ENCODE measurements around the gene CYP27C1. TPM values are rescaled to one million over a fixed set of nuclear protein-coding genes. Genes with fewer than 3 reads are reported as not detected.

The CYP27C1 gene
- total RNA-seq, 2 donors from 2014 or later = not detected

- Mint-ChIP-seq H3K4me3 (no peak overlapping the region), H3K4me1 (ENCODE audit: low read depth in 2 of 2) (peaks cover 5 to 6% of the 10 kb centered on the region in 2 donors), H3K27me3 (peaks cover 6% of the 10 kb centered on the region in 2 donors), H3K36me3 (no peaks in the 10 kb centered on the region), H3K9me3 (no peaks in the 10 kb centered on the region), H3K27ac (no peak overlapping the region)
- ATAC-seq (no peak), DNase-seq (ENCODE audit: low spot score) (no peak)
These were observed 26.2 kb downstream of the CYP27C1 start for GRCh38 chr2:127193967-127194280.

- peaks cover 5 to 6% of the 10 kb centered on the region in 2 donors for H3K4me1 Mint-ChIP-seq (ENCODE audit: low read depth in 2 of 2)
- peaks cover 6 to 9% of the 10 kb centered on the region in 2 donors for H3K27me3 Mint-ChIP-seq
- H3K27ac Mint-ChIP-seq = no peak overlapping the region
- H3K9me3 Mint-ChIP-seq = no peaks in the 10 kb centered on the region
- DNase-seq (ENCODE audit: low spot score) (no peak), ATAC-seq (peak in 1 of 2 donors; percentile 29)
- H3K36me3 Mint-ChIP-seq = no peaks in the 10 kb centered on the region
- H3K4me3 Mint-ChIP-seq = no peak overlapping the region
These were observed 26.7 kb downstream of the CYP27C1 start for GRCh38 chr2:127193164-127193966.

- DNase-seq (ENCODE audit: low spot score) (no peak), ATAC-seq (peak in 1 of 2 donors; percentile 30)
- no peak overlapping the region for H3K27ac Mint-ChIP-seq
- no peaks in the 10 kb centered on the region for H3K4me1 Mint-ChIP-seq (ENCODE audit: low read depth in 2 of 2)
- peaks cover 8 to 9% of the 10 kb centered on the region in 2 donors for H3K27me3 Mint-ChIP-seq
- H3K4me3 Mint-ChIP-seq = no peak overlapping the region
- H3K9me3 Mint-ChIP-seq = no peaks in the 10 kb centered on the region
- H3K36me3 Mint-ChIP-seq = no peaks in the 10 kb centered on the region
These were observed 28.5 kb downstream of the CYP27C1 start for GRCh38 chr2:127191331-127192219.

DNA sequence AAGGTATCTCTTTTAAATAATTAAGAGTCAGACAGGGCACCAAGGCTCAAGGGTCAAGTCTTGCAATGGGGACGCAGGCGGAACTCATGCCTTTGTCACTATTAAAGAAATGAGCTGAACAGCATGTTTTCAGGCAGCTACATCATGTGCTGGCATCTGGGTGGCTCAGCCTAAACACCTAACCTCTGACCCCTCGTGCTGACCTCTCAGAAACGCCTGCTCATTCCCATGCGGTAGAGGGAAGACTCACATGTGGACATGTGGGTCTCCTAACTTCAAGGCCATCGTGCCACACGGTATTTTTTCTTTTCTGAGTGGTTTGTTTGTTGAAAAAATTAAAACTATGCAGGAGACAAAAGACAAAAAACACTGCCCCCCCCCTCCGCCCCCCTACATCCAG lies 31.3 kb downstream of the CYP27C1 start:
- Mint-ChIP-seq H3K27me3 (peaks cover 13 to 21% of the 10 kb centered on the region in 2 donors), H3K36me3 (no peaks in the 10 kb centered on the region), H3K27ac (no peak overlapping the region), H3K4me1 (ENCODE audit: low read depth in 2 of 2) (peaks cover 4% of the 10 kb centered on the region in 2 donors), H3K9me3 (no peaks in the 10 kb centered on the region), H3K4me3 (no peak overlapping the region)
- DNase-seq (ENCODE audit: low spot score) (no peak), ATAC-seq (no peak)

DNA sequence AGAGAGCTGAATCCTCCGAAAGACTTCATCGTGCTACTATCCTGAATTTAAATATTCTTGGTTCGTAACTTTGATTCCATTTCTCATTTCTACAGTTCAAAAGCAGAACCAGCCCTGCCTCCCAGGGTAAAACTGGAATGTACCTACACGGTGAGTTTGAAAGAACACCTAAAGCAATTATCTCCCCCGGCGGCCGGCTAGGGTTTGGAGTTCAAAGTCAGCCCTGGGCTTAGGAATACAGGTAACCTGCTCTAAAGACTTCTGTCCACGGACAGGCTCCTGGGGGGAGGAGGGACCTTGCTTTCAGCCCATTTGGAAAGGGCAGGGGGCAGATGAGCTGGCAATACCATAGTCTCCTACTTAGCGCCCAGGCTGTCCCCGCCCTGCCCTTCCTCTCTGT lies 32.3 kb downstream of the CYP27C1 start:
- Mint-ChIP-seq H3K36me3 (no peaks in the 10 kb centered on the region), H3K4me1 (ENCODE audit: low read depth in 2 of 2) (peaks cover 4% of the 10 kb centered on the region in 2 donors), H3K27me3 (peaks cover 13 to 21% of the 10 kb centered on the region in 2 donors), H3K9me3 (no peaks in the 10 kb centered on the region), H3K4me3 (no peak overlapping the region), H3K27ac (no peak overlapping the region)
- no peak for DNase-seq (ENCODE audit: low spot score)
- no peak for ATAC-seq

- DNase-seq (ENCODE audit: low spot score) (no peak), ATAC-seq (no peak)
- H3K27me3 Mint-ChIP-seq = peaks cover 13 to 21% of the 10 kb centered on the region in 2 donors
- no peaks in the 10 kb centered on the region for H3K36me3 Mint-ChIP-seq
- H3K4me3 Mint-ChIP-seq = no peak overlapping the region
- peaks cover 4% of the 10 kb centered on the region in 2 donors for H3K4me1 Mint-ChIP-seq (ENCODE audit: low read depth in 2 of 2)
- H3K9me3 Mint-ChIP-seq = no peaks in the 10 kb centered on the region
- no peak overlapping the region for H3K27ac Mint-ChIP-seq
These were observed 32.9 kb downstream of the CYP27C1 start for GRCh38 chr2:127187081-127187775.

DNA sequence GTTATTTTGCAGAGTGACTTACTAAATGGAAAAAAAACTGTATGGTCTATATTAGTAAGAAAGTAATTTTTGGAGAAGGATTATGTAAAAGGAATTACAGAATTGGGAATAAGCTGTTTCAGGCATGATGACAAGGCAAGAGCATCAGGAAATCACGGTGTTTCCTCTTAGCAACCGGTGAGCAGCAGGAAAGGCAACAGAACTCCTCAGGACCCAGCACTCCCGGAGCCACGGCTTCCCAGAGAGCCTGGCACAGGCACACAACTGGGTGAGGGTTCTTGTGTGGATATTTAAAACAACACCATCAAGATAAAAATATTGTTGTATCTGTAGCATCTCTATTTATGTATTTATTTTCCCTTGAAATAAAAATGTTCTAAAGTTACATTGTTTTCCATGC lies 34.4 kb downstream of the CYP27C1 start:
- Mint-ChIP-seq H3K27ac (no peak overlapping the region), H3K27me3 (peaks cover 13 to 23% of the 10 kb centered on the region in 2 donors), H3K9me3 (no peaks in the 10 kb centered on the region), H3K4me1 (ENCODE audit: low read depth in 2 of 2) (peaks cover 4% of the 10 kb centered on the region in 2 donors), H3K36me3 (peaks cover 2% of the 10 kb centered on the region), H3K4me3 (no peak overlapping the region)
- no peak for DNase-seq (ENCODE audit: low spot score)
- ATAC-seq = no peak

DNA sequence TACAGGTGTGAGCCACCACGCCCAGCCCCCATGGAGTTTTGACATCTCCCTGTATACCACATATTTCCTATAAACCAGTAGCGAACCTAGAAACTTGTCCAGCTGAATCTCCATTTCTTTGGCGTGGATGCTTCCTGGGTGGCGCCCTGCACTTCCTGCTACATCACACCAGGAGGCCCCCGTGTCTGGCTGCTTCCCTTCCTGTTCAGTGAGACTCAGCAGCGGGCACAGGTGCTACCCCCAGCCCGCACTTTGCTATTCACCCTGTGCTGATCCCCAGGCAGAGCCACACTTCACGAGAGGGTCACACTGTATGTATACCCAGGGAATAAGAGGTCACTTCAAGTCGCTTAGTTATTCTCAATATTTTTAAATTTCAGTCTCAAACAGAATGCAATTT lies 35.0 kb downstream of the CYP27C1 start:
- DNase-seq (ENCODE audit: low spot score) (no peak), ATAC-seq (peak in 1 of 2 donors; percentile 41)
- Mint-ChIP-seq H3K27ac (no peak overlapping the region), H3K9me3 (no peaks in the 10 kb centered on the region), H3K36me3 (peaks cover 8% of the 10 kb centered on the region), H3K4me3 (no peak overlapping the region), H3K27me3 (peaks cover 14 to 29% of the 10 kb centered on the region in 2 donors), H3K4me1 (ENCODE audit: low read depth in 2 of 2) (peaks cover 4% of the 10 kb centered on the region in 2 donors)

DNA sequence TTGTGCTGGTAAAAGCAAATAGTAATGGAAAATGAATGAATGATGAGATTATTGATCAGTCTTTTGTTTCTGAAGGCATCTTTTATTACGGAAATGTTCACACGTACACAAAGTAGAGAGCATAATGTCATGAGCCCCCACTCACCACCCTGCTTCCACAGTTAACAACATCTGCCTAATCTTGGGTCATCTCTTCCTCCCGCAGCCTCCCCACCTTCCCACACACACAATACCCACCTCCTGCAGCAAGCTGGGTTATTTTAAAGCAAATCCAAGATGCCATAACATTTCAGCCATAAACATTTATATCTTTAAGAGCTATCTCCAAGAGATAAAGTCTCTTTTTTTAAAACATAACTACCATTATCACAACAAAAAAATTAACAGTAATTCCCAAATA lies 36.3 kb downstream of the CYP27C1 start:
- H3K27me3 Mint-ChIP-seq = peaks cover 16 to 32% of the 10 kb centered on the region in 2 donors
- peaks cover 10% of the 10 kb centered on the region for H3K36me3 Mint-ChIP-seq
- no peak overlapping the region for H3K4me3 Mint-ChIP-seq
- no peaks in the 10 kb centered on the region for H3K9me3 Mint-ChIP-seq
- ATAC-seq = no peak
- DNase-seq (ENCODE audit: low spot score) = no peak
- peaks cover 4% of the 10 kb centered on the region in 2 donors for H3K4me1 Mint-ChIP-seq (ENCODE audit: low read depth in 2 of 2)
- no peak overlapping the region for H3K27ac Mint-ChIP-seq

DNA sequence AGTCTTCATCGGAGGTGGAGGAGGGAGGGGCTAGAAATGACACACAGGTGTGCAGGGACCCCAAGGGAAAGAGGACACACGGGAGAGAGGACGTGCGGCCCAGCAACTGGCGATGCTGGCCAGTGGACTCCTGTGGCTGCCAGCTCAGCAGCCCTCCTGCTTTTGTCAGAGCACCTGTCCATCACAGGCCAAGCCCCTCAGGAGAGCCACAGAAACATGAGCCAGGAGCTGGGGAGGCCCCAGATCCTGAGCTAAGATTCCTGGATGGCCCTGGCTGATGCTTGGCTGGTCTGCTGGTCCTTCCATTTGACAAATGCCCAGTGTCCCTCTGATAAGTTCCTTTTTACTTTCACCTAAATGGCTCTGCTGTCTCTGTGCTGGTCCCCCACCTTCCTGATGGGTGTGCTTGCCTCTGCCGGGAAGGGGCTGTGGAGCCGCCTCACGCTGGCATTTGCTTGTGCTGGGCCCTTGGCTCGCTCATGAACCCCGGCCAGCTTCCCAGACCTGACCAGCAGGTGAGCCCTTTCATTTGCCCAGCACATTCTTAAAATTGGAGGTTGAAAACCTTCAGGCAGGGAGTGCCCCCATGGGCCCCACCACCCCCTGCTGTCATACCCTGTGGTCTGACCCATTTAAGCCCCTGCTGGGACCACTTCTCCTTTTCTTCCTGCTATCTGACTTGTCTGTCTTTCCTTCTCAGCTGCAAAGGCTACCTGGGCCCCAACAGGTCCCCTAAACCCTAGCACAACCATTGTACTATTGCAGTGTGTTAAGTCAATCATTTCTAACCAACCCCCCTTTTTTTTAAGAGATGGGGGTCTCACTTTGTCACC lies 37.3 kb downstream of the CYP27C1 start:
- no peak for ATAC-seq
- H3K4me3 Mint-ChIP-seq = no peak overlapping the region
- H3K9me3 Mint-ChIP-seq = no peaks in the 10 kb centered on the region
- DNase-seq (ENCODE audit: low spot score) = no peak
- peaks cover 11 to 32% of the 10 kb centered on the region in 2 donors for H3K27me3 Mint-ChIP-seq
- peaks cover 10% of the 10 kb centered on the region for H3K36me3 Mint-ChIP-seq
- no peak overlapping the region for H3K27ac Mint-ChIP-seq
- peaks cover 4% of the 10 kb centered on the region in 2 donors for H3K4me1 Mint-ChIP-seq (ENCODE audit: low read depth in 2 of 2)

DNA sequence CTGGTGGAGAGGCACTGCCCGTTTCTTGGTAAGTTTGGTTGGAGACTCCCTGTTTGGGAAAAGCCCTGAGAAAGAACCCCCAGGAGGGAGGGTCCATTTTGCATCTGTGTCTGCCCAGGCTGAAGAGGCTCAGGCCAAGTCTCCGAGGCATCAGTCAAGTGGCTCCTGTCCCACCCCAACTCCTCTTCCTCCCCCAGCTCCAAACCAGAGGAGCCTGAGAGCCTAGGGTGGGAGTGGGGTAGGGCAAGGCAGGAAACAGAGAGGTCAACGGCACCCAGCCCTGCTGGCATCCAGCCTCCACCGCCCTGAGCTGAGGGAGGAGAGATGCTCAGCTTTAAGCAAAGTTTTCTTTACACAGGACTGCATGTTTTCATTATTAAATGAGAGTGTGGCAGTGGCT lies 38.2 kb downstream of the CYP27C1 start:
- peaks cover 4% of the 10 kb centered on the region in 2 donors for H3K4me1 Mint-ChIP-seq (ENCODE audit: low read depth in 2 of 2)
- no peak overlapping the region for H3K27ac Mint-ChIP-seq
- ATAC-seq = no peak
- H3K36me3 Mint-ChIP-seq = peaks cover 10% of the 10 kb centered on the region
- peaks cover 11 to 27% of the 10 kb centered on the region in 2 donors for H3K27me3 Mint-ChIP-seq
- H3K9me3 Mint-ChIP-seq = no peaks in the 10 kb centered on the region
- DNase-seq (ENCODE audit: low spot score) = no peak
- no peak overlapping the region for H3K4me3 Mint-ChIP-seq

- H3K27me3 Mint-ChIP-seq = peaks cover 3 to 14% of the 10 kb centered on the region in 2 donors
- ATAC-seq (no peak), DNase-seq (ENCODE audit: low spot score) (no peak)
- H3K36me3 Mint-ChIP-seq = peaks cover 10% of the 10 kb centered on the region
- H3K4me3 Mint-ChIP-seq = no peak overlapping the region
- H3K27ac Mint-ChIP-seq = no peak overlapping the region
- H3K9me3 Mint-ChIP-seq = no peaks in the 10 kb centered on the region
- H3K4me1 Mint-ChIP-seq (ENCODE audit: low read depth in 2 of 2) = no peaks in the 10 kb centered on the region
These were observed 40.3 kb downstream of the CYP27C1 start for GRCh38 chr2:127179766-127180165.
